GM19395 (cell line): ENCODE measurements around the gene KRTAP4-3.
"Not testable (repeated sequence)": the region's sequence is repeated elsewhere in the genome, so short reads cannot be mapped to it uniquely, and the experiment has no call there.

ENCODE experiments used
- ATAC-seq: cut with Tn5 transposase; IDR thresholded peaks from one replicate; pipeline ENCODE4 v1.9.1; 2021; ENCODE audit warnings: mild to moderate bottlenecking, moderate library complexity; ENCODE audit not compliant: unreplicated experiment

KRTAP4-3 gene

GRCh38 chr17:41153856-41154255 lies 14.2 kb downstream of the KRTAP4-3 start:
- no peak for ATAC-seq

GRCh38 chr17:41151525-41151924 lies 16.5 kb downstream of the KRTAP4-3 start:
- ATAC-seq, result no peak

- ATAC-seq, result no peak
These were observed 18.0 kb downstream of the KRTAP4-3 start for GRCh38 chr17:41150026-41150425.

- no peak for ATAC-seq
These were observed 18.4 kb downstream of the KRTAP4-3 start, which contains the start of gene KRTAP4-5 for GRCh38 chr17:41149652-41149985. TSS of gene KRTAP4-5 (minus strand) at chr17:41149825. CDS start at chr17:41149767, 58 bp downstream.

- ATAC-seq, result not testable (repeated sequence)
These were observed 18.9 kb downstream of the KRTAP4-3 start for GRCh38 chr17:41148971-41149651.

GRCh38 chr17:41147531-41148204 lies 20.4 kb downstream of the KRTAP4-3 start:
- ATAC-seq, result no peak

- ATAC-seq, result no peak
These were observed 22.8 kb downstream of the KRTAP4-3 start for GRCh38 chr17:41145261-41145660.

GRCh38 chr17:41144846-41145245 lies 23.2 kb downstream of the KRTAP4-3 start:
- ATAC-seq, result no peak

GRCh38 chr17:41141361-41141760 lies 26.7 kb downstream of the KRTAP4-3 start:
- ATAC-seq, result no peak

GRCh38 chr17:41140360-41141131 lies 27.5 kb downstream of the KRTAP4-3 start, which contains the start of gene KRTAP4-6:
TSS of gene KRTAP4-6 (minus strand) at chr17:41140544. CDS start at chr17:41140487, 57 bp downstream.
- ATAC-seq, result no peak

- not testable (repeated sequence) for ATAC-seq
These were observed 28.2 kb downstream of the KRTAP4-3 start for GRCh38 chr17:41139865-41140264.

GRCh38 chr17:41133880-41134735 lies 33.9 kb downstream of the KRTAP4-3 start:
- no peak for ATAC-seq

GRCh38 chr17:41131979-41132378 lies 36.0 kb downstream of the KRTAP4-3 start:
- no peak for ATAC-seq

- no peak for ATAC-seq
These were observed 40.6 kb downstream of the KRTAP4-3 start for GRCh38 chr17:41127371-41127770.

- ATAC-seq, result no peak
These were observed 41.6 kb downstream of the KRTAP4-3 start for GRCh38 chr17:41126412-41126811.

GRCh38 chr17:41125064-41125463 lies 43.0 kb downstream of the KRTAP4-3 start:
- ATAC-seq, result no peak

- not testable (repeated sequence) for ATAC-seq
These were observed 44.0 kb downstream of the KRTAP4-3 start, which contains the start of gene KRTAP4-12 for GRCh38 chr17:41123991-41124371. TSS of gene KRTAP4-12 (minus strand) at chr17:41124182. CDS start at chr17:41124122, 60 bp downstream.

GRCh38 chr17:41123292-41123990 lies 44.6 kb downstream of the KRTAP4-3 start:
- ATAC-seq, result not testable (repeated sequence)

- no peak for ATAC-seq
These were observed 46.3 kb downstream of the KRTAP4-3 start for GRCh38 chr17:41121742-41122141.
